Measurements from ENCODE around the gene SHROOM3.

Gene SHROOM3

DNA sequence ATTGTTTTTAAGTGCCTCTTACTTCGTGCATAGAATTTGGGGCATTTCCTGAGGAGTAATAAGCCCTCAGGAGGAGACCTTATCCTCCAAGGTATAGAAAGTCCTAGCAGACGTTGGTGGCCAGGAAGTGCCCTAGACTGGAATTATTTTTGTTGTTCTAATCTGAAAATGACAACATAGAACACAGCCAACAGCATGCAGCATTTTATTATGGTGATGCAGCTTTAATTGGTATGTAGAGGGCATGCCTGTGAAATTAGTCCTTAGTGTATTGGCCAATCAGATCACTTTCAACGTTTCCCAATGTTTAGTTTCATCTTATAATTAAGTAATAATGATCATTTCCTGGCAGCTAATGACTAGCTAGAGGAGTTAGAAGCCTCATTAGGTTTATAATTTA is 199.2 kb downstream of the SHROOM3 start:
- no peak for DNase-seq

DNA sequence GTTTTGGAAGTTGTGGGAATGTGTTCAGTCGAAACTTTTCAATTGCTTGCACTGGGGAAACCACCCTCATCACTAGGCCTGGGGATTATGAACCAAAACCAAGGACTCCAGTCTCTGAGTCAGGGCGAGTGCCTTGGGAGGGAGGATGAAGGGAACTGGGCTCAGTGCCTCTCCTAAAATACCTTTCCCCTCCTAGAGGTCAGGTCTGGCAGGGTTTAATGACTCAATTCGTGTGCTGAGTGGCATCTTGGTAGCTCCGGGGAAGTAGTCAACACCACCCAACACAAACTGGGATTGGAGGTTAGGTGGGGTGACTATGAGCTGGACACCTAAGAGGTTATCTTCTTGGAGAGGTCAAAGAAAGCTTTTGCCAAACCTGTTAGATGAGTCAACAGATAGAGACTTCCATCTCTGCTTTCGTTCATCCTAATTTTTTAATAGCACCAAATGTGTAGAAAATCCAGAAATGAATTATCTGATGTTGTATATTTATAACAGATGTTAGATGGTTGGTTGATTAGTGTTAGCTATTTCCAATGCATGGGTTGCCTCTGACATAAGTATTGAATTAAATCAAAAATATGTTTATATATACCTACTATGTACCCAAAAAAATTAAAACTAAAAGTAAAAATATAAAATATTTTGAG is 202.8 kb downstream of the SHROOM3 start:
- DNase-seq, result no peak

DNA sequence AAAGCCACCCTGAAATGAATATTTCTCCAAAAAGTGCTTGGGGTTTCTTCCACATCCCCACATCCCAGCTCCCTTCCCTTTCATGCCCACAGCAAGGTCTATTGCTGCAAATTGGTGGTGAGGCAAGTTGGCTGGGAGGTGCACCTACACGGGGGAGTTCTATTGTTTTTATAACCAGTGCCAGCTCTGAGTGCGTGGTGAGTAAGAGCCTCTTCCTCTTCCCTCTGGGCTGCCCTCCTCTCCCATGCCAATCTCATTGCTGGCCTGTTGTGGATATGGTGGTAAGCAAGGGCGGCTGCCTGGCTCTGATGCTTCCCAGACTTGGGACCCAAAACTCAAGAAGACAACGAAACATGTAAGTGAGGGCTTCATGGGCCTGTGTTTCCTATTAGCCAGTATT is 204.3 kb downstream of the SHROOM3 start:
- no peak for DNase-seq

DNA sequence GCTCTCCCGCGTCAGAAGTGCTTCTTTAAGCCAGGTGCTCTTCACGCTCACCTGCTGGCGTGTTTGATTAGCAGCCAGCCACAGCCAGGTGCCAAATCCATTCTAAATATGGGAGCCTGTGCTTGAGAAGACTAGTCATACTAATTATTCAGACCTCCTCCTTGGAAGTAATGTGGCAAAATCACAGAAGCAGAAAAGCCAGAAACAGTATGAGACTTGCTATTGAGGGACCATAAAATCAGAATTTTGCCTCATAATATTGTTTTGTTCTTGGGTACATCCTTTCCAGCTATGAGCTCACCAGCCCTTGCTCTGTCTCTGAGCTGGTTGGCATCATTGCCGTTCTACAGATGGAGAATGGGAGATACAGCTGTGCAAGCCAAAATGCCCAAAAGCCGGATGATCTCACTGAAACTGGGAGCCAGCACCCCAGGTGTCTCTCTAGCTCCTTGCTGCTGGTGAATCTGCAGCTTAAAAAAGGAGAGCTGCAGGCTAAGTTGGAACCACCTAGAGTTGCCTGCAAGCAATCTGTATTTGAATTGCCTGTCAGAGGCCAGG is 205.4 kb downstream of the SHROOM3 start:
- DNase-seq, result no peak

DNA sequence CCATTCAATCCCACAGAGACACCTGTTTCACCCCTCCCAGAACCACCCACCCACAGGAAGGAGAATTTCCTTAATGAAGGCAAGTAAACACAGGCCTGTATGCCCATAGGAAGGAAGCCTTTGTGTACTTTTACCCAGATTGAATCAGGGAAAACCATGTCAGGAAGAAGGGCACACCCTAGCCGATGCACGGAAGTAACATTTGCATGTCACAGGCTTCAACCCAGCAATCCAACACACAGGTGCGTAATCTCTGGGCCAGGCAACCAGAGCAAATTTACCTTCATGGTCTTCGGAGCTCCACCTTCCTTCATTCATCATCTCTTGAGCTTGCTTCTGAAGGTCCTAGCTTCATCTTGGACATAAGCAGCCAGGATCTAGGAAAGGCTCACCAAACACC is 206.3 kb downstream of the SHROOM3 start:
- DNase-seq, result no peak

DNA sequence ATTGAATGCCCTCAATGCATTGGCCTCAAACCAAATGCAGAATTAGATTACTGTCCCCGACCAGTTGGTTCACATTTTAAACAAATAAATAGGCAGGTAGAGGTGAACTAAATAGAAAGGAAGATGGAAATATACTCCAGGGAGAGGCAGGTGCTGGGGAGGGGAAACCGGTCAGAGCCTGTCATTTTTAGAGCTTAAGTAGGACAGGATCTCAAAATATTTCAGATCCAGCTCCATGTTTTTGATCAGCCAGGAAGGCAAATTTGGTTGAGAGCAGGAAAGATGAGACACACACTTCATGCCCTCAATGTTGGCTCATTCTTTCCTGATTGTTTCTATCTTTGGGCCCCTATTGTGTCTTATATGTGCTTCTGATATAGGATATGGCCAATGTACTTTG is 206.7 kb downstream of the SHROOM3 start:
- no peak for DNase-seq

DNA sequence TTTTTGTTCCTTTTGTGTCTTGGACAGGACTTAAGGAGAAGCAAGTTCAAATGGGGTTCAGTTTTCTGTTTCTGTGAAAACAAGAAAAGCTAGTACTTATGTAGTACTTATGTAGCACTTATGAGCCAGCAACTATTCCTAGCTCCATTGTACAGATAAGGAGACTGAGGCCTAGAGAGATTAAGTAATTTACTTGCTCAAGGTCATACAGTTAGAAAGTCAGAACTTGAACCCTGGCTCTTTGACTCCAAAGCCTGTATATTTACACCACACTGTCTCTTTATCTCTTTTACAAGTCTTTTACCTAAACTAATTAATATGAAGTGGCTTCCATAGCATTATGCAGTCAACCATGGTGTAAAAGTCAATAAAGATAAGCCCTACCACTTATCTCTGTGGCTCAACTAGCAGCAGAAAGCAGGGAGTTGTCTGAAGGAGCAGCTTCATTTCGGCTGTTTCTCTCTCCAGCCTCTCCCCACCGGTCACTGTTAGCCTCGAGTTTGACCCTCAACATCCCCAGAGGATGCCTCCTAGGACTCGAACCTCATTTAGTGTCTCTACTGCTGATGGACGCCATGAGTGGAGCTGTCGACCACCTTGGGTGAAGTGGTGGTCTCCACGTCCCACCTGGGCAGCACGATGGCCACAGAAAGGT is 209.9 kb downstream of the SHROOM3 start:
- no peak for DNase-seq

DNA sequence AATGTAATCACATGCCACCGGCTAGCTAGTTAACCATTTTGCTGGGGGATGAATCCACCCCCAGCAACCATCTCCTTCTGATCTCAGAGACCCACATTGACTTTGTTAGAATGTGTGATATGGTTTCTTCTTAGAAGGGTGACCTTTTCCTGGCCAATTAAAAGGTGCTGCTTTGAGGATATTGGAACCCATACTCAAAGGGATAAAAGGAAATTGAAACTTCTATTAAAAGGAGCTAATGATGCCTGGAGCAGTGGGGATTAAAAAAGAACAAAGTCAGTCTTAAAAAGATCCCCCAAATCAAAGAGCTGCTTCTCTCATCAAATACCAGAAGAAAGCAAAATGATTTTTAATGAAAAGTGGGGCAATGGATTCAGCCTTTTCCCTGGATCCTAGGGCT is 214.1 kb downstream of the SHROOM3 start:
- DNase-seq, result no peak

DNA sequence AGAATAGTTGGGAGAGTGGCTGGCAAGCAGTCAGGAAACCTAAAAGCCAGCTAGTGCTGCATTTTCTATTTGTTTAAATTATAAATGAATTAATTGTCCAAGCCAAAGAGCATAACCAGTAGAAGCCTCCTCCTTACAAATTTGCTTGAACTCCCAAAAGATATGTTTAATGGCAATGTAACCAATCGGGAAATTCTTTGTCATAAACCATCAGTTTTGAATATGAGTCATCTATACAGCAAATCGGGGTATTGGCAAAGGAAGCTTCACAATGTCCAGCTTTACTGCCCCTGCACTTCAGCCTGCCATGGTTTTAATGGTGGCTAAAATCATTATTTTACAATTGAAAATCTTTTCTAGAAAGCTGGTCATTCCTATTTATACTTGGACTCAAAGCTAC is 216.6 kb downstream of the SHROOM3 start:
- DNase-seq, result no peak

DNA sequence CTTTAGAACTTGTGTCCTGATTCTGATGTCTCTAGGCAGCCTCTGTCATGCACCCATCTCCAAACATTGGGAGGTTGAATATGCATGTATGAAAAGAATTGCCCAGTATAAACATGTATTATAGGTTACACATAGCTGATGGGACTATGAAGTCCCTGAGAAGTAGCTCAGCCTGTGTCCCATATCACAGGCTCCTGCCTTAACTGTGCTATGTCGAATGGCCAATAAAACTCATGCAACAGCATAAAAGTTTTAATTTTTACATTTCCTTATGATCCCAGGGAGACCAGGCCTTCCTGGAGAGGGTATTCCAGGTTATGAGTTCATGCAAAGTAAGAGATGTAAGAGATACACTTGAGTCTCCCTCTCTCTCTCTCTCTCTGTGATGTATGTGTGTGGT is 217.4 kb downstream of the SHROOM3 start:
- no peak for DNase-seq

DNA sequence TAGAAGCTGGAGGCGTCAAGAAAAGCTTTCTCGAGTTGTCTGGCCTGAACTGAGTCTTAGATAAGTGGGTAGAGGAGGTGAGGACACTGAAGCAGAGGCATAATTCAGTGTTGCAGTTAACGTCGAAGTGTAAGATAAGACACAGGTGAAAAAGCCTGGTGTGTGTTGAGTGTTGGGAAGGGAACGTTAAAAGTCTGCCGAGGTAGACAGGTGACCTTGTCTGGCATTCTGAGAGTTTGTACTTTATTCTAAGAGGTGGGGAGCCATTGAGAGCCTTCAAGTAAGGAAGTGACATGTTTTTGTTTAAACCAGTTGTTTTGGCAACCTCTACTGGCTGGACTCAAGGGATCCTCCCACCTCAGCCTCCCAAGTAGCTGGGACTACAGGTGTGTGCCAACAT is 219.1 kb downstream of the SHROOM3 start:
- DNase-seq, result no peak

DNA sequence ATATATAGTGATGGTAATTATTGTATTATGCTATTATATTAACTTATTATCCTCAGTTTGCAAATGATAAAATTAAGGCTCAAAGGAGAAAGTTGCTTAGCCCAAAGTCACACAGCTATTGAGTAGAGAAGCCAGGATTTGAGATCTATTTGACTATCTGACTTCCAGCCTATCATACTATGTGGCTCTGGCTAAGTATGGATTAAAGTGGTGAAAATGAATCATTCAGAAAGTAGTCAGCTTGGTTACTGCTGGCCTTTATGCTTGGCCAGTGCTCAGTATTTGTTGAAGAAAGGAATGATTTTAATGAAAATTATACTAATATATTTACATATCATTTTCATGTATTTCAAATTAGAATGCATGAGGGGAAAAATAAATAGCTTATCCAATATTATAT is 219.8 kb downstream of the SHROOM3 start:
- no peak for DNase-seq

DNA sequence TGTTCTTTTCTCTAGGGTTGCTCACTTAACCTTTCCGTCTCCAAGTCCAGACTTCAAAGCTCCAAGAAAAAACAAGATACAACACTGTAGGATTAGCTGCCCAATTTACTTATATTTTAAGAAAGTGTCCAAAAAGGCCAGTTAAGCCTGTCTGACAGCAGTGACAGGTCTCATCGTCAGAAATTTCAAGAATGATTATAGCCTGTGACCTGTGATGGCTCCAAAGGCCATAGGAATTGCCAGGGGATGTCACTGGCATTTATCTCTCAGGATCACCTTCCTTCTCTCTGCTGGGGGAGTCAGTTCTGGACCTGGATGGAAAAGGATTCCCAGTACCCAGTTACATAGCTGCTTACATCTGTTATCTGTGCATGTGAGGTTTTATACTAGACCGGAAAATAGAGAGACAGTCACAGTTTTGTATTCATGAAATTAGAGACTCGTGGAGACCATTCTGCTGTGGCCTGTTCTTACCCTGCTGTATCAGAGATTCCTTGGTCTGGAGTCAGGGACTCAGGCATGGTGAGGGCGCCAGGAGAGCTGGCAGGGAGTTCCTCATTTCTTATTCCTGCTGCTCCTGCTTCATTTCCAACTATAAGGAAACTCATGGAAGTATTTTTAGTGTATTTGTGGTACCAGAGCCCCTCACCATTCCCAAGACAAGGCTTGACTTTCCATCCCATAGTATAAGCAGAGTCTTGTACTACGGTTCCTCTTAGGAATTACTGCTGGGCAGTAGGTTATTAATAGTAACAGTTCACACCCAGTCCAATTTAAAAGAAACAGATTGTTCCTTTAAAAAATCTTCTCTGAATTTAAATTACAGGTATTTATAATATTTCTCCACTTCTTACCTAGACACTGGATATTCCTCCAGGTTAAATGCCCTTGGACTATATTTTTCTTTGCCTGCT is 220.8 kb downstream of the SHROOM3 start:
- no peak for DNase-seq

DNA sequence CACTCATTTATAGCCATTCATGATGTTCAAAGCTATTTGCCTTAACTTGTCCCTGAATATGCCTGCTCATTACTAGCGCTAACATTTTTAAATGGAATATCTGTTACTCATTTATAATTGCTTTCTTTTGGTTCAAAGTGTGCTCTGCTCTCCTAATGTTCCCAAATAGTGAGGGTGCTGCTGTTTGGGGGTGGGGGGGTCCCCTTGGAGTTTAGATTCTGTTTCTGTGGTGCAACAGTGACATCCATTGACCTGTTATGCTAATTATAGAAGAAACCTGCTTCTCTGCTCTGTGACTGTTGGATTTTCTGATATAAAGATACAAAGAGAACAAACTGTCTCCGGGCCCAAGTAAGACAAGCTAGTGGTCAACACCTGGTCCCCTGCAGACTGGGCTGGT is 222.4 kb downstream of the SHROOM3 start:
- no peak for DNase-seq

DNA sequence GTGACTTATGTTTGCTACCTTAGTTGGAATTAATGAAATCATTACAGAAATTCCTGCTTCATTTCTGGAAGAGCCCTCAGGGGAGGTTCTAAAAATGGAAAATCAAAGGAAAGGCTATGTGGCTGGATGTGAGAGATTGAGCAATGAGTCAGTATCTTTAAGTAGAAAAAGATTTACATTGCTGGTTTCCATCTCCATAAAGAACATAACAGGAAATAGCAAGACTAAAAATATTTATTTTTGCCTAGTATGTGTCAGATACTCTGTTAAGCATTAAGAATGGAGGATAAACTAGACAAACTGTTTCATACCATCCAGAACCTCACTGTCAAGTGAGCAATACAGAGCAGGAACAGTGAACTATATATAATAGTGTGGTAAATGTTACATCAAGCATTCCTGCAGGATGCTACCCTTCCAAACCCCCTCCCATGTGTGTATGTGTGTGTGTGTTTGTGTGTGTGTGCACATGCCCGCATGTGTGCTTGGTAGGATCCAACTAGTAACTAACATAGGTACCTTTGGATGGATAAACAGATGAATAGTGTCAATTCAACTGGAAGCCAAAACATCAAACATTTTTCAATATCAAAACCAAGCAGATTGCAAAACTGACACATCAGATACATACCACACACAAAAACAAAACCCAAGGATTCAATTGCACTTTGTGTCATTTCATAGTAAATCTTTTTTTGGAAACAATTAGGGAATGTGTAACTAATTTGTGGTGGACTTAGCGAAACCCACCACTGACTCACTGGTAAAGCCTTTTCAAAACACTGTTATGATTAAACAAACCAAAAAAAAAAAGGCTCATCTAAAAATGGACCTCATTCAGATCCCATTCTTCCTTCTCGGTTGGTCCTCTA is 223.4 kb downstream of the SHROOM3 start:
- no peak for DNase-seq

DNA sequence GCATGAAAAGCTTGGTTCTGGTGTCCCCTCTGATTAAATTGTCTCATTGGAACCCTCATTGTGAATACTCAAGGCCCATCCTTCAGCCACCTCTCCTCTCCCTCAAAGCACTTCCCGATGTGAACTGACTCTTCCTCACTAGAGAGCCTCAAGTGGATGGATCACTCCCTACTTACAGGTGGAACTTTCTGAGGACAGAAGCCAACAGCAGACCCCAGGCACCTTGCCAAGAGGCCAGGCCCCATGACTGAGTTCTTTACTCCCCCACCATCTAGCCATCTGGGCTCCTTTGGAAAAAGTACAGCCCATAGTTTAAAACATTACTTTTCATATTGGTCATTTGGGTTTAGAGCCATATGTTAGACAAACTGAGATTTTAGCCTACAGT is 224.1 kb downstream of the SHROOM3 start:
- DNase-seq, result no peak

DNA sequence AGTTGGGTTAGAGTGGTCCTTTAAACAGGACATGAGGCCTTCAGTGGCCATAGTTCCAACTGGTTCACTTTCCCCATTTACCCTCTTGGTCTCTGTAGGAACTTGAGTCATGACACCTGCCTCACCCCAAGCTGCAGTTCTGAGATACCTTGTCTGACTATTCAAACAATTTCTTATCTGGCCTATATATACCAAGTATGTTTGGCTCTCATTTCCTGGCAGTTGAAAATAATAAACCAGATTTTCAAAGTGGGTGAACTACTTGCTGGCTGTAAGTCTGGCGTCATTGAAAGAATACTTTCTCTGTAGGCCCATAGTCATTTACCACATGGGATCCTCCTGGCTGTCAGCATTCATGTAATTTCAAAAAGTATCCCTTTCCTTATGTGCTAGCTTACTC is 228.8 kb downstream of the SHROOM3 start:
- DNase-seq, result no peak

DNA sequence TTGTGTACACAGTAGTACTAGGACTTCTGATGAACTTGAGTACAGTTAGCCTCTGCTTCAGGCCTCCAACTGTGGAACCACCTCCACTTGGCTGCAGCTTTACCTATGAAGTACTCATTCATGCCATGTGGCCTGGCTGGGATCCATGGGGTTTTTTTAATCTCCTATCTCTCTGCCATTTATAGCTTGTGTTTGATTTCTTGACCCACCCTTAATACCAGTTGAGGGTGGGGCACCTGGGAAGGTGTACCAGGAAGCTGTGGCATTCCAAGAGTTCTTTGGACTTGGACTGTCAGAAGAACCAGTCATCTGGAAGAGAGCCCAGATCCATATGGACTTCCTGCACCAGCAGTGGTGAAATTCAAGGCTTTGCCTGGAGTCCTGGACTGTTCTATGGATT is 230.1 kb downstream of the SHROOM3 start:
- DNase-seq, result no peak

DNA sequence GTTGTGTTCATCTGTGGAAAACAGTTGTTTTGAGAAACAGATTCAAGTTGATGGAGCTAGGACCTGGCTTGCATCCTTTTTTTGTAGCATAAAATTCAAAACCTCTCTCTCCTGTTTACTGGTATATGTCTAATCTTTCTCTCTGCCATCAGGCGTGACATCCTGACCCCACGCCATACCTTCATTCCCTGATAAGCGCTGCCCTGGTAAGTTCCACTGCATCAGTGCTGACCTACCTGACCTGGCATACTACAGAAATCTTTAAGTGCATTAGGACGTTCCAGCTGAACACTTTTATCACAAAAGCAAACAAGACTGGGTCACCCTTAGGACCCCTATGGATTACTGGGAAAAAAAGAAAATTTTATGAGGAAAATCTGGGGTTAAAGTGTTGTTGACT is 230.7 kb downstream of the SHROOM3 start:
- DNase-seq, result no peak

DNA sequence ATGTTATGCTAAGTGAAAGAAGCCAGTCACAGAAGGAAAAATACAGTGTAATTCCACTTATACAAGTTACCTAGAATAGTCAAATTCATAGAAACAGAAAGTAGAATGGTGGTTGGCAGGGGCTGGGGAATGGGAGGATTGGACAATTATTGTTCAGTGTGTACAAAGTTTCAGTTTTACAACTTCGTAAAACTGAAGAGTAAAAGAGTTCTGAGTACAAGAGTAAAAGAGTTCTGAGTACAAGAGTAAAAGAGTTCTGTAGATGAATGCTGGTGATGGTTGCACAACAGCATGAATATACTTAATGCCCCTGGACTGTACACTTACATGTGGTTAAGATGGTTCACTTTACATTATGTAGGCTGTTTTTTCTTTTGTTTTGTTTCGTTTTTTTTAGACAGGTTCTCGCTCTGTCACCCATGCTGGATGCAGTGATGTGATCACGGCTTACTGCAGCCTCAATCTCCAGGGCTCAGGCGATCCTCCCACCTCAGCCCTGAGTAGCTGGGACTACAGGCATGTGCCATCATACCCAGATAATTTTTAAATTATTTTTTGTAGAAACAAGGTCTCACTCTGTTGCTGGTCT is 232.0 kb downstream of the SHROOM3 start:
- DNase-seq, result no peak

DNA sequence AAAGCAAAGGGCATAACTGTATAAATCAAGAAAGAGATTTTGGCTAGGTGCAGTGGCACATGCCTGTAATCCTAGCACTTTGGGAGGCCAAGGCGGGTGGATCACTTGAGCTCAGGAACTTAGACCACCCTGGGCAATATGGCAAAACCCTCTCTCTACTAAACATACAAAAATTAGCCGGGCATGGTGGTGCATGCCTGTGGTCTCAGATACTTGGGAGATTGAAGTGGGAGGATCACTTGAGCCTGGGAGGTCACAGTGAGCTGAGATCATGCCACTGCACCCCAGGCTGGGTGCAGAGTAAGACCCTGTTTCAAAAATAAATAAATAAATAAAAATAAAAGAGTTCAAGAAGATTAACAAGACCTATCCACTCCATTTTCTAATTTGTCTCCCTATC is 235.6 kb downstream of the SHROOM3 start:
- no peak for DNase-seq

DNA sequence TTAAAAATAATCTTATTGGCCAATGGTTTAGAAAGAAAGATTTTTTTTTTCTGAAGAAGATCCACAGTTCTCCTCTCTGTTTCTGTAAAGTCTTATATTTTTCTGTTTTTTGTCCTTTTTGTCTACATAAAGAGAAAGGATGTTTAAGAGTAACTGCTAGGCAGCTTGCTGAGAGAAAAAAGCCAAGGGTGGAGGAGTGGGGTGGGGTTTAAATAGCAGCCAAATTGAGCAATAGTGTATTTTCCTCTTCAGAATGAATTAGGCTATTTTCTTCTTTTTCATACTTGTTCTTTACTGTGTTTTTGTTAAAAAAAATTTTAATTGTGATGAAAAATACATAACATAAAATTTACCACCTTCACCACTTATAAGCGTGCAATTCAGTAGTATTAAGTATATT is 238.3 kb downstream of the SHROOM3 start:
- no peak for DNase-seq

All from activated CD8-positive, alpha-beta memory T cell treated with anti-CD3 and anti-CD28 coated beads, Interleukin-2, amount 50 U/mL, for 4 hours (primary cell).